Measurements from ENCODE around the gene CXorf65. TPM values are rescaled to one million over a fixed set of nuclear protein-coding genes. Genes with fewer than 3 reads are reported as not detected.

The CXorf65 gene
- total RNA-seq = 4.6 TPM in 1 of 2 replicates, not detected in the other
- not detected for polyA plus RNA-seq (2012)

DNA sequence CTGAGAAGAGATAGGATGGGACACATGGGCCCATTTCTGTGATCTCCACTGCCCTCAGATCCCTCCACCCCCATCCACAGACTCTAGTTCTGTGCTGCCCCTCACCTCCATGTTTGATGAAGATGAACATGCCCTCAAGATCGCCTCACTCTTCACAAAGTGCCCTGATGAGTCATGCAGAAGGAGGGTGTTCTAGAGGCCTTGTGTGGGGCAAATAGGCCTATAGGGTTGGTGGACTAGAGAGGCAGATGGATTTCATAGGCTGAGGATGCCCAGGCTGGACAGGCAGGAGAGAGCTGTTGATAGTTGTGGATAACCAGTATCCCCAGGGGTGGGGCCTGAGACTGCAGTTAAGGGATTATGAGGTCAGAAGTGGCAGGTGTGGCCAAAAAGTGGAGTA lies at the start of gene CXorf65:
TSS of gene CXorf65 (minus strand) at position 314 of the 400 bp plus-strand sequence. CDS start at position 130, 184 bp downstream.
- DNase-seq (ENCODE audit: low read depth) = peak; percentile 44

DNA sequence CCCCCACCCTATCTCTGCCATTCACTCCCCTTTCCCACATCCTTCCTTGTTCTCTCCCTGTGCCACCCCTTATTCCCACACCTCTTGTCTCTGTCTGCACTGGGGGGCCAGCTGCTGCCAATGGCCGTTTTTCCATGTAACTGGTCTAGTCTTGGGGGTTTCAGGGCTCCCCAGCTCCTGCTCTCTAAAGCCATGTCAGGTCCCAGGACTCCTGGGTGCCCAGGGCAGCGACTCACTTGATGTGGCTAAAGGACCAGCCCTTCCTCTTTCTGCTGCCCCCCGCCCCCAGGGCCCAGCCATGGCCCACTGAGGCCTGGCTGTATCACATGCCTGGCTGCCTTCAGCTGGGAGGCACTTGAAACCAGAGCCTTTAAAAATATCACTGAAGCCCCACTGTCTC lies 48.1 kb upstream of the CXorf65 start:
- no peak for DNase-seq (ENCODE audit: low read depth)

DNA sequence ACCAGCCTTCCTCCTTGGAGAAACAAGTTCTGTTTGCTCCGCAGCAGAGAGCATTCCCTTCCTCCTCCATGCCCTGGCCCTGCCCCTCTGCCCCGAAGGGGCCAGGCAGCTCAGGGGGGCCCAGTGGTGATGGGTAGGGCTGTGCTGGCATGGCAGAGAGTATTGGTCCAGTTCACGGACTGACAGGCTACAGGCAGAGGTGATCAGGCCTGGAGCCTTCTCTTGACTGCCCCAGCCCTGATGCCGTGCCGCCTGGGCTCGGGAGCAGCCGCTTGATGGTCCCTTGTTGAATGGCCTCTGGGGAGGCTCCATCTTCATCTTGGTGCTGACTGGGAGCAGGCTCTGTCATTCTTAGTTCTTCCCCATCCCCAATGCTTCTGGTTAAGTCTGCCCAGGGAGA lies 47.7 kb upstream of the CXorf65 start:
- DNase-seq (ENCODE audit: low read depth) = no peak

DNA sequence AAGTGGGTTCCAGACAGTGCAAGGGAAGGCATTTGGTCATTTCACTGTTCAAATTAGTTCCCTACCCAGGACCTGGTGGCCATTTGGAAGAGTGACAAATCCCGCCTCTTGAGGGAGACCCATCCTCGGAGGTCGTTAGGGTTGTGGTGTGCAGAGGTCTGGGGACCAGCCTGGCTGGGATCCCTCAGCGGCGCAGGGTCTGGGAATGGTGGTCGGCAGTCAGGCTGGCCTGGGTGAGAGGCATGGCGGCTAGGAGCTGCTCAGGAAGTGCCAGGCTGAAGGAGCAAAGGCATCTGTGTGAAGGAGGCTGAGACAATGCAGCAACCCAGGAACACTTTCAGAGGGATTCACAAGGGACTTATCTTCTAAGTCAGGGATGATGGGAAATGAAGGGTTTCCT lies 44.8 kb upstream of the CXorf65 start:
- no peak for DNase-seq (ENCODE audit: low read depth)

DNA sequence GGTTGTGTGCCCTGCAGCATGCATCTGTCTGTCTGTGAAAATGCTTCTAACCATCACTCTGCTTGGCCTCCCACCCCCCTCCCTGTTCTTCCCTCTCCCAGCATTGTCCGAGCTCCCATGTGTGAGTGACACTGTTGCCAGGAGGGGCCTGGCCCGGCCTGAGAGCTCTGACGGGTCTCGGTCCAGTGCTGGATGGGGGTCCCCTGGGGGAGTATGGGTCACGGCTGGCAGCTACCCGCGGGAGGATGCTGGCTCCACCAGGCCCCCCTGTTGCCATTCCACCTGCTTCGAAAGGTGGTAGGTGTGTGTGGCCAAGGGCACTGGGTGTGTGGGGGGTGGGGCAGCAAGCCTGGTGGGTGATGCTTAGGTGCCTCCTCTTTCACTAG lies 41.7 kb upstream of the CXorf65 start:
- no peak for DNase-seq (ENCODE audit: low read depth)

DNA sequence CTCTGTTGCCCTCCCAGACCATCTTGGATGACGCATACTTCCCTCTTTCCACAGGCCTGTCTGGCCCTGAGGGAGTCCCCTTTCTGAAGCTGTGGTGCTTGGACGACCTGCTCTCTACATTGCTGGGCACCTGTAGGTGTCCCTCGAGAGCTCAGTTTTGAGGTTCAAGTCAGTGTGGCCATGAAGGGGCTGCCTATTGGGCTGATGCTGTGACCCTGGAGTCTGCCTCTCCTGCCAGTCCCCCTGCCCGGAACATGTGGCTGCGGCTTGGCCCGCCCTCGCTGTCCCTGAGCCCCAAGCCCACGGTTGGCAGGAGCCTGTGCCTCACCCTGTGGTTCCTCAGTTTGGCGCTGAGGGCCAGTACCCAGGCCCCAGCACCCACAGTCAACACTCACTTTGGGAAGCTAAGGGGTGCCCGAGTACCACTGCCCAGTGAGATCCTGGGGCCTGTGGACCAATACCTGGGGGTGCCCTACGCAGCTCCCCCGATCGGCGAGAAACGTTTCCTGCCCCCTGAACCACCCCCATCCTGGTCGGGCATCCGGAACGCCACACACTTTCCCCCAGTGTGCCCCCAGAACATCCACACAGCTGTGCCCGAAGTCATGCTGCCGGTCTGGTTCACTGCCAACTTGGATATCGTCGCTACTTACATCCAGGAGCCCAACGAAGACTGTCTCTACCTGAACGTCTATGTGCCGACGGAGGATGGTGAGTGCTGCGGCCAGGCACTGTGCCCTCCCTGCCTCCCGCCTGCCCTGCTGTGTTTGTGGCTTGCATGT lies 41.1 kb upstream of the CXorf65 start:
- DNase-seq (ENCODE audit: low read depth) = no peak

DNA sequence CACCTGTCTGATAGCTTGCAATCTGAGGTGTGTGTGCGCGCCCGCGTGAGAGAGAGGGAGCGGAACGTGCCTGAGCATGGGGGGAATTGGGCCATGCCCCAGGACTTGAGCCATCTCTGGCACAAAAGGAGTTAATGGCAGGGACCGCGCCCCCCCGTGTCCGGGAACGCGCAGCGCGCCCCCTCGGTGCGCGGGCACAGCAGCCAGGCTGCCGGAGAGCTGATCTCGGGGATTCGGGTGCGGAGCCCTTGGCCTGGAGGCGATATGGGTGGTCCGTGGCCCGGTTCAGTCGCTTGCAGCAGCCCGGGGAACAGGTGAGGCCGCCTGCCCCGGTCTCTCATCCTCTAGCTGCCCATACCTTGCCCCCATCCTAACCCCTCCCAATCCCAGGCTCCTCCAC lies 38.1 kb upstream of the CXorf65 start, which contains the start of gene NLGN3:
TSS of gene NLGN3 (plus strand) at position 191 of the 400 bp plus-strand sequence. CDS start 2,909 bp downstream, outside the sequence.
- no peak for DNase-seq (ENCODE audit: low read depth)

DNA sequence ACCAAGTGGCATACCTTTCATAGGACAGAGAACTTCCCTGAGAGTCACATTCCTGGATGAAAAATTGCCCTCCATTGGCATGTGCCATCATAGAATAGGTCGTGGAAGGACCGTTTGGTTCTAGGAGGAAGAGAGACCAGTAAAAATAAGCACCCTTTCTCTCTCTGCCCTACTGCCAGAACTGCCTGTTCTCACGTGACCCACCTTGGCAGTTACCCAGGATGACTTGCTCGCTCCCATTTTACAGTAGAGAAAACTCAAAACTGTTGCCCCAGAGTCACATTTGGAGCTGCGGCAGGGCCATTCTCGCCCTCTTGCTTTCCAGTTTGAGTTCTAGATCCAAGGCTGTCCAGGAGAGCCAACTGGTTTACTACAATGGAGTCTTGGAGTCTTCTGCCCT lies 37.0 kb upstream of the CXorf65 start:
- DNase-seq (ENCODE audit: low read depth) = no peak

DNA sequence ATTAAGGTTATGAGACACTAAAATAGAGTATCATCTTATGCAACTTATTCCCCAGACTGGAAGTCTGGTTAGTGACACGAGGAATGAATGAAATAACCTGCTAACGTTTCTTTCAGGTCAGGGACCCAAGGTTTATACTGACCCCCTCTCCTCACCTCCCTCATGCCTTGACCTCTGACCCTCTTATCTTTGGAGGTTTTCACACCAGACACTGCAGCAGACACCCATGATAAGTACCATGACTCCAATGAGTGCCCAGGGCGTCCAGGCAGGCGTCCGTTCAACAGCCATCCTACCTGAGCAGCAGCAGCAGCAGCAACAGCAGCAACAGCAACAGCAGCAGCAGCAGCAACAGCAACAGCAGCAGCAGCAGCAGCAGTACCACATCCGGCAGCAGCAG lies 33.9 kb upstream of the CXorf65 start:
- no peak for DNase-seq (ENCODE audit: low read depth)

DNA sequence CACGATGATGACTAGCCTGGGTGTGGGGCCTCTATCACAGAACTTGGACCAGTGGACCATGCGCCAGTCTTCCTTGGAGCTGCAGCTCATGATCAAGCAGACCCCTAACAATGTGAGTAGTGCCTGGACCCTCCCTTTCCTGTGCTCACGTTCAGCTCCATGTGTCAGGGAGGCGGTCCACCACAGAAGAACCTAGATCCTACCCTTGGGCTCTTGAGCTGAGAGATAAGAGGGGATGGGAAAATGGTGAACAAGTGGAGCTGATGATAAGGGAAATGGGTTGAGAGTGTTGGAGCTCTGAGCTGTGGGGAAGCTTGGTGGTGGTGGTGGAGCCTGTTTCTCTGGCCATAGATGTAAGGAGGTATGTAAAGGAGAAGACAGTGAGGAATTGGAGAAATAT lies 25.0 kb upstream of the CXorf65 start:
- no peak for DNase-seq (ENCODE audit: low read depth)

DNA sequence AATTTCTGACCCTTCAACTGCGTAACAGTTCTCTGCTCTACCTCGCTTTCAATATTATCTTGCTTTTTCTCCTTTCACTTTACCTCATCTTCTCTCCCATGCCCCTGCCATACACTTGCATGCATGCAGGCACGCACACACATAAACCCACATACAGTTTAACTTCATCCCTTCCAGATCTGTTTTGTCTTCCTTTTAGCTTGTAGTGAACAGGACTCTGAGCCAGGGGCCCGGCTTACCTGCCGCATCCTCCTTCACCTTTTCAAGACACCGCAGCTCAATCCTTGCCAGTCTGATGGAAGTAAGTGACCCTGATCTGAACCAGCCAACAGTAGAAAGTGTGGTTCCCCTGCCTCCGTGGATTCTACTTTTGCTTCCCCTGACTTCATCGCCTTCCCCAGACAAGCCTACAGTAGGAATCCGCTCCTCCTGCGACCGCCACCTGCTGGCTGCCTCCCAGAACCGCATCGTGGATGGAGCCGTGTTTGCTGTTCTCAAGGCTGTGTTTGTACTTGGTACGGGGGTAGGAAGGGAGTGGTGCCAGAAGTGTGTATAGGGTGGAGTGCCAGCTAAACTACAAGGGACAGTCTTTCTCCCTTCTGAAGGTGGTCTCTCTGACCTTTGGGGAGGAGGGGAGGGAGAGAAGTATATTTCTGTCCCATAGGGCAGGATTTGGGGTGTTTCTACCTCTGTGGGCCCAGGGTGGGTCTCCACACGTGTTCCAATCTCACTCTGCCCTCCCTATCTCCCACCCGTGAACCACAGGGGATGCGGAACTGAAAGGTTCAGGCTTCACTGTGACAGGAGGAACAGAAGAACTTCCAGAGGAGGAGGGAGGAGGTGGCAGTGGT lies 22.6 kb upstream of the CXorf65 start:
- peak; percentile 60 for DNase-seq (ENCODE audit: low read depth)

DNA sequence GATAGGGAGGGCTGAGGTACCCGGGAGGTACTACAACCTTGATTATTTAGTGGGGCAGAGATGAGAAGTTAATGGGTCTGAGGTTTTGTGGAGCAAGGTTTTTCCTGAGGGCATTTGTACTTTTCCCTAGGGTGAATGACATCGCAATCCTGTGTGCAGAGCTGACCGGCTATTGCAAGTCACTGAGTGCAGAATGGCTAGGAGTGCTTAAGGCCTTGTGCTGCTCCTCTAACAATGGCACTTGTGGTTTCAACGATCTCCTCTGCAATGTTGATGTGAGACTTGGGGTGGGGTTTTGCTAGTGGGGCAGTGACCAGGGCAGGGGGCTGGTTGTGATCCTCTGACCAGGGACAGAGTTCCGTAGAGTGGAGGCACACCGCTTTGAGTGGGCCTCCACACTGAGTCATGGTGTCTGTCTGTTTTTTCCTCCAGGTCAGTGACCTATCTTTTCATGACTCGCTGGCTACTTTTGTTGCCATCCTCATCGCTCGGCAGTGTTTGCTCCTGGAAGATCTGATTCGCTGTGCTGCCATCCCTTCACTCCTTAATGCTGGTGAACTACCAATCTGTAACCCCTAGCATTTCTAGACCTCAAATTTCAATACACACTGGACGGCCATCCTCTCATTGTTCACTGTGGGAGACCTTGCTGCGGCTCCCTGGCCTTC lies 21.8 kb upstream of the CXorf65 start:
- DNase-seq (ENCODE audit: low read depth) = no peak

DNA sequence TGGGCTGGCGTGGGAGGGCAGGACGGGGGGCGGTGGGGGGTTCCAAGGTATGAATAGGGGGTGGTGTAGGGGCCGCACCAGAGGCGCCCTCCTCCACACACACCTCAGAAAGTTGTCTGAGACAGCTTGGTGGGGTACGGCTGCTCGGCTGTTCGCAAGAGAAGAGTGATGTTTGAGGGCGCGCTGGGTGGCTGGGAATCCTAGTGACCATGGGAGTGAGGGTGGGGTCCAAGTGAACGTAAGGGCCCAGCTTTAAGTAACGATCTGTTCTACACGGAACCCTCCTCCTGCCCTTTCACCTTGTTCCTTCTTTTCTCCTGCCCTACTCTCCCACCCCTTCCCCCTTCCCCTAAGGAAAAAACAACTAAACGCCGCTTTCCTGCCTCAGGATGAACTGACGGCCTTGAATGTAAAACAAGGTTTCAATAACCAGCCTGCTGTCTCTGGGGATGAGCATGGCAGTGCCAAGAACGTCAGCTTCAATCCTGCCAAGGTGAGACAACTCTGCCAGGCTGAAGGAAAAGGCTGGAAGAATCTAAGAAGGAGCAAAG lies 12.5 kb upstream of the CXorf65 start:
- no peak for DNase-seq (ENCODE audit: low read depth)

DNA sequence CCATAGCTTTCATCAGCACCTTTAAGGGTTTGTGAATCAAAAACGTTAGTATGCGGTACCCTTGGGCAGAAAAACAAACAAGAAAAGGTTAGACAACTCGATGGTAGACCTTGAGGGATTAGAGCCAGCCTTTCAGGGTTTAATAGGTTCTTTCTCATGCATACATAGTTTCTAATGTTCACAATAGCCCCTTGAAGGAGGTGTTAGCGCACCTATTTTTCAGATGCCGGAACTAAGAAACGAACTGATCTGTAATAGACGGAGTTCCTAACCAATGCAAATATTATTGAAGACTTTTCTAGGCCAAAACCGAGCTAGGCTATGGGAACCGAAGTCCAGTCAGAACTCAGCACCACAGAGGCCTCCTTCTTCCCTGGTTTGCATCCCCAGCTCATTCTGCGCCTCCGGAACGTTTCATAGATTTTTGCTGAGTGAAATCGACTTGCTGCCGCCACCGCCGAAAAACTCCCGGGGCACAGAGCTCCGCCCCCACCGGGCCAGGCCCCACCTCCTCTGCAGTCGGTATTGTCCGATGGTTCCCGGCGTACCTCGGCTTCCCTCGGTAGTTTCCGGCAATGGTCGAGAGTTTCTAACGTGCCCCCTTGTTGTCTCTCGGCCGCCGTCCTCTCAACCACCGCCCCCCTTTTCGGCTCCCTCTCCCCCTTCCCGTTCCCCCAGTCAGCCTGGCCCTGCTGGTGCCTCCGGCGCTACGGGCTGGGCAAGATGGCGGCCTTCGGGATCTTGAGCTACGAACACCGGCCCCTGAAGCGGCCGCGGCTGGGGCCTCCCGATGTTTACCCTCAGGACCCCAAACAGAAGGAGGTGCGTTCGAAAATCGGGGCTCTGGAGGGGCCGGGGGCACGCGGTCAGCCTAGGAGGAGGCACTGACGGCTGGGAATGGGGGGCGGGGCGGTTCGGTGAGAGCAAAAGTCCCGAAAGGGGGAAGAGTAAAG lies 11.8 kb upstream of the CXorf65 start, which contains the start of gene MED12:
TSS of gene MED12 (plus strand) at position 565 of the 953 bp plus-strand sequence. CDS start at position 724, 159 bp downstream.
- DNase-seq (ENCODE audit: low read depth) = peak; percentile 85

DNA sequence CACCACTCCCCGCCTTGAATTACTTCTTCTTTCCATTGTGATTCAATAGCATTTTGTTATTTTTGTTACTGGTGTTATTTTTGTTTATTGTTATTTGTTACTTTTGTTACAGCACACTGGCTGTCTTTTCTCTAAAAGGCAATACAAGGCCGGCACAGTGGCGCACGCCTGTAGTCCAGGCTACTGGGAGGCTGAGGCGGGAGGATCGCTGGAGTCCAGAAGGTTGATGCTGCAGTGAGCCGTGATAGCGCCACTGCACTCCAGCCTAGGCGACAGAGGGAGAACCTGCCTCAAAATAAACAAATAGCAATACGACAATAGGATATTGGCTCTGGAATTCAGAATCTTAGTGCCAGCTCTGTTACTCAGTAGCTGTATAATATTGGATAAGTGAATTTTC lies 10.8 kb upstream of the CXorf65 start:
- no peak for DNase-seq (ENCODE audit: low read depth)

DNA sequence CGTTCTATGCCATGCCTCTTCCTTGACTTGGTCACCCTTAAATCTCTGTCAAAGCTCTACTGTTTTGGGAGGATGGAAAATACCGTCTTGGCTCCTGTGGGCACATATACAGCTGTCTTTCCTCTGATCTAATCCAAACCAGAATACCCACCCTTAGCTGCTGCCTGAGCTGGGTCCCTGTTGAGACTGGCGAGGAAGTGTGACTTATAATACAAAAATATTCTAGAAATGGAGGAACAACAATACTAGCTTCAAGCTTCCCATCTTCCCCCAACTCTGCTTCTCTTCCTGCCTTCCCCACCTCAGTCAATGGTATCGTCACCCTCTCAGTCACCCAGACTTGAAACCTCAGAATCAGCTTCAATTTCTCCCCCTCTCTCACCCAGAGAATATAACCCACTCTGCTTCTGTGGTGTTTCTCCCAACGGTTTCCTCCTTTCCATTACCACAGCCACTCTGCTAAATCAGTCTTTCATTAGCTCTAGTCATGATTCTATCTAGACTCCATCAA lies 5.4 kb upstream of the CXorf65 start:
- DNase-seq (ENCODE audit: low read depth) = peak; percentile 57

DNA sequence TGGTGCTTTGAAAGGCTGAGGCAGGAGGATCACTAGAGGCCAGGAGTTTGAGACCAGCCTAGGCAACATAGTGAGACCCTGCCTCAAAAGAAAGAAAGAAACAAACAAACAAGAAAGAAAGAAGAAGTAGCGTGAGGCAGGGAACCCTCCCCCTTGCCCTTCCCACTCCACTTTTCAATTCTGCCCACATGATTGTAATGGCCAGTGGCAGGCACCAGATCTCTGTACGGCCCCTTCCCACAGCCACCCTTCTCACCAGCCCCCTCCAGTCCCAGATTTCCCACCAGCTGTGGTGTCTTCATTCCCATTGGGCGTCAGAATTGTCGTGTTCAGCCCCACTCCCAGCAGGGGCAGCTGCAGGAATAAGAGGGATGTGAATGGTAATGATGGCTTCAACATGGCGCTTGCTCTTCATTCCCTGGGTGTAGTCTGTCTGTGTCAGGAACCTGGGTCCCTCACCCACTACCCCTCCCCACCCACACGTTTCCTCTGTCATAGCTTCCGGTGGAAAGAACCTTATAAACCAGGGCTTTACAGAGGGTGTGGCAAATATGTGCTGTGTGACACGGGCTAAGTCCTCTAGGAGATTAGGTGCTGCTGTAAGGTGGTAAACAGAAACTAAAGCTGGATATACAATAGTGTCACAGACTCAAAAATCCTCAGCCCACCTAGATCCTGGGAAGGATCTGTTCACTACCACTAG lies 4.8 kb upstream of the CXorf65 start, which contains the start of gene IL2RG:
TSS of gene IL2RG (minus strand) at position 437 of the 703 bp plus-strand sequence. CDS start at position 399, 38 bp downstream.
- DNase-seq (ENCODE audit: low read depth) = peak; percentile 23

DNA sequence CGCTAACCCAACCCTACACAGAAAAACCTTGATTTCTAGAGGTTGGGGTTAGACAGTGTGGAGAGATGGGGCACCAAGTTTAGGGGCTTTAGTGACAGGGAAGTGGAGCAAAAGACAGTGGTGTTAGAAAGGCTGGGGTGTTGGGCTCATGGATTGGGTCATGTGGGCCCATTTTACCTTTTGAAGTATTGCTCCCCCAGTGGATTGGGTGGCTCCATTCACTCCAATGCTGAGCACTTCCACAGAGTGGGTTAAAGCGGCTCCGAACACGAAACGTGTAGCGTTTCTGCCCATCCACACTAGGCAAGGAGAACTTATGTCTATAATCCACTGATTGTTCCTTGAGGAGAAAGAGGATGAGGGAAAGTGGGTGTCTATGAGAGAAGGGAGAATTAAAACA lies 2.5 kb upstream of the CXorf65 start:
- DNase-seq (ENCODE audit: low read depth) = no peak

DNA sequence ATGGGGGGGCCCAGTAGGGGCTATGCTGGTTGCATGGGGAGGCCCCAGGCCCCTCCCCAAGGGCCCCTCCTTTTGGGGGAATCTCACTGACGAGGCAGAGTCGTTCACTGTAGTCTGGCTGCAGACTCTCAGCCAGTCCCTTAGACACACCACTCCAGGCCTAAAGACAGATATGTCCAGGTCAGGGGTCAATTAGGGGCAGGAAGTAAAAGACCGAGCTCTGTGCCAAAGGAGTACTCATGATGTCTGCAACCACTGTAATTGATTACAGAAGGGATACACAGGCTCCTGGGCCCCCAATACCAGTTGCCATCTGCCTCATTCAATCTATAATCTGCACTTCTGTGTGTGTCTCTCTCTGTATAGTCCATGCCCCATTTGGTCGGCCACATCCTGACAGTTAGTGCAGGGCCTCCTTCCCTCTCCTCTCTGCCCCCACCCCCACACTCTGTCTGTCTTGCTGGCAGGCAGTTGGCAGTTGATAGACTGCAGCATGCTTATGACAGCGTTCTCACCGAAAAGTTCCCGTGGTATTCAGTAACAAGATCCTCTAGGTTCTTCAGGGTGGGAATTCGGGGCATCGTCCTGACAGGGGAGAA lies 1.3 kb upstream of the CXorf65 start:
- peak; percentile 39 for DNase-seq (ENCODE audit: low read depth)

Data from myocyte (in vitro differentiated cells).